SK-N-MC (cell line): ENCODE data around the gene ZNF512B.

Source experiments
- EZH2 ChIP-seq: fragments of 200-600 bp; sonication (generic); IDR thresholded peaks from one replicate; pipeline ENCODE4 v1.6.1; 2017; ENCODE audit warnings: antibody characterized with exemption
- FOXP2 ChIP-seq: optimal IDR thresholded peaks from 2 replicates; pipeline ENCODE3; 2011; ENCODE audit warnings: mild to moderate bottlenecking, moderate library complexity; ENCODE audit not compliant: insufficient read depth; ENCODE audit errors: extremely low read length, control extremely low read depth
- POLR2AphosphoS5 ChIP-seq: IDR thresholded peaks from 2 replicates; pipeline ENCODE4 v1.6.1; 2012; ENCODE audit warnings: mild to moderate bottlenecking, low read depth, low read length, borderline replicate concordance

- TF ChIP-seq POLR2AphosphoS5 (no peak), EZH2 (no peak), FOXP2 (no peak)
Measured at GRCh38 chr20:64006490-64006889, 36.8 kb upstream of the ZNF512B start.
